GM12872 (cell line): Measurements from ENCODE around the gene OSBPL9.

ENCODE experiments used
- TF ChIP-seq, protein P1 (sequence below): IDR thresholded peaks from 3 replicates; pipeline ENCODE4 v1.5.1; 2011; ENCODE audit warnings: low read depth, mild to moderate bottlenecking, low read length, moderate library complexity; ENCODE audit not compliant: insufficient read depth

OSBPL9 gene

DNA sequence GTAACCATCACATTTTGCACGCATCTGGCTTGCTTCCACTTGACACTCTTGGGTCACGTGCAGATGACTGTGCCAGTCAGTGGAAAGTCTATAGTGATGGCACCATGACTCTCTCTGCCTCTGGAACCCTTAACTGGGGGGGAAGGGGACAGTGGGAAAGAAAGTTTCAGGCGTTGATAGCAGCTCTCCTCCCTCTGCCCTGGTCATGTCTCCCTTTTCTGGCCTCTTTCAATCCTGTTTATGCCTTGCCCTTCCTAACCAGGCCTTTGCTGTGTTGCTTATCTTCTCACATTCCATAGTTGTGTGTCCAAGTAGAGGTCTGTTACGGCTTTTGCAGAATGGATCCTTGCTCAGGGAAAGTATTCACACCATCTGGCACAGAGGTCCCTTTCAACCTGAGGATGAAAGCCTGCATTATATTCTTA lies 168.1 kb downstream of the OSBPL9 start:
- TF ChIP-seq, protein P1, sequence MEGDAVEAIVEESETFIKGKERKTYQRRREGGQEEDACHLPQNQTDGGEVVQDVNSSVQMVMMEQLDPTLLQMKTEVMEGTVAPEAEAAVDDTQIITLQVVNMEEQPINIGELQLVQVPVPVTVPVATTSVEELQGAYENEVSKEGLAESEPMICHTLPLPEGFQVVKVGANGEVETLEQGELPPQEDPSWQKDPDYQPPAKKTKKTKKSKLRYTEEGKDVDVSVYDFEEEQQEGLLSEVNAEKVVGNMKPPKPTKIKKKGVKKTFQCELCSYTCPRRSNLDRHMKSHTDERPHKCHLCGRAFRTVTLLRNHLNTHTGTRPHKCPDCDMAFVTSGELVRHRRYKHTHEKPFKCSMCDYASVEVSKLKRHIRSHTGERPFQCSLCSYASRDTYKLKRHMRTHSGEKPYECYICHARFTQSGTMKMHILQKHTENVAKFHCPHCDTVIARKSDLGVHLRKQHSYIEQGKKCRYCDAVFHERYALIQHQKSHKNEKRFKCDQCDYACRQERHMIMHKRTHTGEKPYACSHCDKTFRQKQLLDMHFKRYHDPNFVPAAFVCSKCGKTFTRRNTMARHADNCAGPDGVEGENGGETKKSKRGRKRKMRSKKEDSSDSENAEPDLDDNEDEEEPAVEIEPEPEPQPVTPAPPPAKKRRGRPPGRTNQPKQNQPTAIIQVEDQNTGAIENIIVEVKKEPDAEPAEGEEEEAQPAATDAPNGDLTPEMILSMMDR, result no peak

DNA sequence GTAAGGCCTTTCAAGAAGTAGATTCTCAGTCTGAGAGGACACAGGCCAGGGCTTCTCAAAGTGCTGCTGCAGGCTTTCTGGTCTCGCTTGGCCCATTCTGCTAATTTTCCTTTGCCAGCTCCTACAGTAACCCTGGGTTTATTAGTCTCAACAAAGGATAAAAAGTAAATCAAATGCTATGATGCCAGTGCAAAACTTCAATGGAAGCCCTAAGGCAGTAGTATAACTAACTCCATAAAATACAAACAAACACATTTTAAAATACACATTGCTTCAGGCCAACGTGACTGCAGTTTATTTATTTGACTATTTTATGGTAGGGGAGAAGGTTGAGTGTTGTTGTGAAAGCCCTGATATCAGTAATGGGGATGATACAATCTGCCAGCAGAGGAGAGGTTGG lies 172.0 kb downstream of the OSBPL9 start:
- TF ChIP-seq, protein P1, result no peak

DNA sequence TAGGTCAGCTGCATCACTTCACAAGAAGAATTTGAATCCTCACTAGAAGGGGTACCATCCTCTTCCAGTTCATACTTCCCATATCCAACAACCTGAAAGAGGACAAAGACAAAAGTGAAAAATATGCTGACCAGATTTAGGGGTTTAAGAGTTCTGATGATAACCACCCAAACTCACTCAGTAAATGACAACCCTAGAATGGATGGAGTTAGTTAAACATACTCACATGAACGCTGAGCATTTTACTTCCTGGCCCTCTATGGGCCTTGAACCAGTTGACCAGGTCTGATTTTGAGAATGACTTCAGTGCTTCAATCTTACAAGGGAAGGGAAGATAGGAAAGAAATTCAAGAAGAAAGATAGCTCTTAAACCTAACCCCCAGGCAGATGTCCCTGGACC lies 172.4 kb downstream of the OSBPL9 start:
- TF ChIP-seq, protein P1, result no peak

DNA sequence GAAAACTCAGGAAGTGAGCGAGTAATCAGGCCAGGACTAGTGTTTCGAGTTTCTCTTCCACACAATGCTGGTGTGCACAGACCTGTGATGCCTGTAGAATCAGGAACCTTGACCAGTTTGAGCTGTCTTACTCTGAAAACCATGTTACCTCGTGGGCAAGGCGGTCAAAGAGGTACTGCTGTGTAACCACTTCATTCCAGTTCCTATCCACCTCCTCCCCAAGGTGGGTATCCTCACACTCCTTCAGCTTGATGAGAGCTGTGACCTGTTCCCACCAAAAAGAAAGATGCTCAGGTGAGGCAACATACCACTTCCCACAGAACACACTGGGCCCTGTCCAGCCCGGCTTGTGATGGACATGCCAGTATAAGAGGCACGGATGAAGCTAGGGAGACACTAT lies 173.5 kb downstream of the OSBPL9 start:
- TF ChIP-seq, protein P1, result no peak

DNA sequence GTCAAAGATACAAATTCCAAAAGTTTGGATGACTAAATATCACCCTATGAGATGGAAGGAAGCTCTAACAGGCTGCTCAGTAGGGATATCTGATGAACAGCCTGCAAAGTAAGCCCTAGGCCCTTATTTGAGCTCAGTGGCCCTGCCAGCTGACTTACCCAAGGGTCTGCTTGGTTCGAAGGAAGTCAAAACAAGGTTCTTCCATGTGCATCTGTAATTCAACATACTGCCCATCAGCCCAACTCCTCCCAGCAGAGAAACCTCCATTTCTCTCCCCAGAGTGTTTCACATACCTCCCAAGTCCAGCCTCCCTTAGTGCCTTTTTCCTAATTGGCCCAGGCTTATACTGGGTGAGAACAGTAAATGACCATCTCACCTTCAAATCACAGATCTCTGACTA lies 175.0 kb downstream of the OSBPL9 start:
- TF ChIP-seq, protein P1, result no peak

DNA sequence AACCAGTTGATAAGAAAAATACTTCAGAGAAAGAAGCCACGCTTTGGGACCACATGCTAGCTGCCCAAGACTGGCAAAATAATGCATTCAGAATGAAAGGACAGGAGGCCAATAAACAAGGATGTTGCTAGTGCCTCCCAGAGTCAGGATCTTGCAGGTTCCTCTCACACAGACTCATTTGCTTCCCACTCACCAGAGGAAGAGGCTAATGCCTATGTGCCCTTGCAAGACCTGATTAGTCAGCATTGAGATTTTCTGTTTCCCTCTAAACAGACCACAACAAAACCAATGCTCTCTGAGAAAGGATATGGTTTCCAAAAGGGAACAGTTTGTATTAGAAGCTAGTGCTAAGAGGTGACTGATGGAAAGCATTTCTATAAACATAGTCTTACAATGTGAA lies 176.0 kb downstream of the OSBPL9 start:
- TF ChIP-seq, protein P1, result no peak

DNA sequence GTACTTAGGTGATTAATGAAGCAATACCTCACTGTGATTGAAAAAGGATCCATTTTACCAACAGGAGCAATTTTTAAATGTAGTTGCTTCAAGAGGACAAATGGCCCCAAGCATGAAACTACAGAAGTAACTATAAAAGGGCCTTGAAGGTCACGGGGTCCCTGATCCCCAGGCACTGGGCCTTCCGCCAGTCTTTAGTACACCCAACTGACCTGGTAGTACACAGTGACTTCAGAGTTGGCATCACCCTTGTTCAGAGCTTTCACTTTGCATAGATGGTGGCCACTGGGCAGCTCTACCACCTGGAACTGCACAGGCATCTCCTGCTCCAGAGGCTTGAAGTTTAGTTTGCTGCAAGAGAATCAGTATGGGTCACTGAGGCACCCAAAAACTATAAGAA lies 177.4 kb downstream of the OSBPL9 start:
- TF ChIP-seq, protein P1, result no peak

DNA sequence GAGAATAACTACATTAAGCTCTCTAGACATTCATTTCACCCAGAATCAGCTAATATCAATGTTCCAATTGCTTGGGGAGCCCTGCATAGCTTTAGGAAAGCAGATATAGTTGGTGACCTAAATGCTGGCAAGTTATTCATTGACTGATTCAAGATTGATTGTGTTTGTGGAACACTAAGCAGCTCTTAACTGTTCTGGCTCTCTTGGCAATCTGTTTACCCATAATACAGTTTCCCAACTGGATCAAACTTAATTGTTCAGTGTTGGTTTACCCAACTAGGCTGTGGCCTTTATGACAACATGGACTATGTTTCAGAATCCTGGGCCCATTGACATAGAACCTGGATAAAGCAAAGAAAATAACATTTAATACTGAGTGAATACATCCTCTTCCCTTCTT lies 178.0 kb downstream of the OSBPL9 start:
- TF ChIP-seq, protein P1, result no peak
